Subcutaneous abdominal adipose tissue (tissue), 5 donors: ENCODE data around the gene FUCA1.
"Not testable (repeated sequence)": the region's sequence is repeated elsewhere in the genome, so short reads cannot be mapped to it uniquely, and the experiment has no call there.

Source experiments
- H3K27ac ChIP-seq: one replicate; pipeline ENCODE4 v1.7.0; 2013; ENCODE audit warnings: low read depth, mild to moderate bottlenecking, inconsistent platforms, low read length, moderate library complexity
- H3K27me3 ChIP-seq, 5 donors: one replicate each; pipeline ENCODE4 v1.7.0; 2013; ENCODE audit warnings: low read length in 5 of 5, inconsistent platforms in 1 of 5; ENCODE audit not compliant: control insufficient read depth in 5 of 5, insufficient read depth in 4 of 5
- H3K36me3 ChIP-seq, 5 donors: one replicate each; pipeline ENCODE4 v1.7.0; 2013; ENCODE audit warnings: low read length in 5 of 5; ENCODE audit not compliant: control insufficient read depth in 5 of 5, insufficient read depth in 5 of 5
- H3K4me1 ChIP-seq, 5 donors: one replicate each; pipeline ENCODE4 v1.7.0; 2013; ENCODE audit warnings: low read length in 5 of 5, mild to moderate bottlenecking in 3 of 5, moderate library complexity in 1 of 5; ENCODE audit not compliant: control insufficient read depth in 5 of 5, insufficient read depth in 5 of 5
- H3K4me3 ChIP-seq, 5 donors: one replicate each; pipeline ENCODE4 v1.7.0; 2013; ENCODE audit warnings: low read length in 5 of 5, low read depth in 1 of 5
- H3K9ac ChIP-seq, 5 donors: one replicate each; pipeline ENCODE4 v1.7.0; 2013; ENCODE audit warnings: low read length in 5 of 5, mild to moderate bottlenecking in 4 of 5, moderate library complexity in 3 of 5
- H3K9me3 ChIP-seq, 5 donors: one replicate each; pipeline ENCODE4 v1.7.0; 2013; ENCODE audit warnings: low read length in 5 of 5; ENCODE audit not compliant: control insufficient read depth in 5 of 5
- donor health status: healthy.
- donor health status: healthy.
- donor health status: healthy.
- donor health status: healthy.
- donor health status: healthy.

The FUCA1 gene

DNA sequence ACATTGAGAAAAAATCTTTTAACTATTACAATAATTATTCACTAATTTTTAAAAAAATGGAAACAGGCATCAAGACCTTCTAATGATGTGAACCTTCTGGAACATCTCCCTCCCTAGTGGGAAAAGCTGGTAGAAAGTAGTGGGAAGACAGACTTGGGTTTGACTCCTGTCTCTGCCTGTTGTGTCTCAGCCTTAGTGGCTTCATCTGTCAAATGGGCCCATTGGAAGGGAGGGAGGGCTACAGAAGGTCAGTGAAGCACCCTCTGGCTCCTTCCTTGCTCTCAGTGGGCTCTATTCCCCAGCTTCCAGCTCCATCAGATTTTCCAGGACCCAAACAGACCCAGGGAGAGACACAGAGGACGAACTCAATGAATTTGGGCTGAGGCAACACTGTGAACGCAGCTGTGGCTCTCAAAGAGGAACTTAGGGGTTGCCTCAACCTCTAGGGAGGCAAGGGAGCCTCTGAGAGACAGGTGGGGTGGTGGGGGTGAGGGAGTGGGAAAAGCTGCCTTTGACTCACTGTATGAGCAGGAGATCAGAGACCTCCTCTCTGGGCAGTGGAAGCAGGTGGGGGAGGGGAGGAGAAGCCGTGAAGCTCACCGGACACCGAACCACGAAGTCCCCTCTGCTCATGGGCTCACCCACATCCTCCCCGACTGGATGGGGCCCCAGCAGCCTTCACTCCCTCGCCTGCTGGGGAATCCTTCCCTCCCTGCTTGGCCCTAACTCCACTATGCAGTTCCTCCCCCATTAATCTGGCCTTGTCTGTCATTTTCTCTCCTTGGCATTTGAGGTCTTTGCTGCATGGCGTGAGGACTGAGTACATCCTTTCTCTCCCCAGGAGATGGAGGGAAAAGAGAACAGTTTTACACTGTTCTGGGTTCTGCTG is 40.6 kb upstream of the FUCA1 start:
- H3K9me3 ChIP-seq = no peaks in the 10 kb centered on the region
- H3K36me3 ChIP-seq = no peaks in the 10 kb centered on the region
- peaks cover 13 to 34% (median 18%) of the 10 kb centered on the region in 5 donors for H3K27me3 ChIP-seq
- H3K4me3 ChIP-seq = no peak overlapping the region
- H3K4me1 ChIP-seq = peaks cover 0 to 27% (median 6%) of the 10 kb centered on the region in 5 donors
- no peak overlapping the region for H3K9ac ChIP-seq
- H3K27ac ChIP-seq = no peak overlapping the region

DNA sequence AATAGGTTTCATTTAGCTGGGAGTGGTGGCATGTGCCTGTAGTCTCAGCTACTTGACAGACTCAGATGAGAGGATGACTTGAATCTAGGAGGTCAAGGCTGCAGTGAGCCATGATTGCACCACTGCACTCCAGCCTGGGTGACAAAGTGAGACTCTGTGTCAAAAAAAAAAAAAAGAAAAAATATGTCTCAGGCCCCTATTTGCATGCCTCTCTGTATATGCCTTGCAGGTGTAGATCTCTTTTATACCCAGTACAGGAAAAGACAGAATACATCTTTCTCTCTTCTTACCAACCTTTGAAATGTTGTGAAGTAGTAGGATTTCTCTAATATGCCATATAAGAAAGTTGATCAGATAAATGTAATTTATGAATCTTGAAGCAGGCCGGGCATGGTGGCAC is 38.6 kb upstream of the FUCA1 start:
- H3K4me3 ChIP-seq = no peak overlapping the region
- no peaks in the 10 kb centered on the region for H3K36me3 ChIP-seq
- H3K9ac ChIP-seq = no peak overlapping the region
- H3K27ac ChIP-seq = no peak overlapping the region
- H3K9me3 ChIP-seq = no peaks in the 10 kb centered on the region
- H3K4me1 ChIP-seq = peaks cover 0 to 32% (median 10%) of the 10 kb centered on the region in 5 donors
- H3K27me3 ChIP-seq = peaks cover 19 to 47% (median 22%) of the 10 kb centered on the region in 5 donors

DNA sequence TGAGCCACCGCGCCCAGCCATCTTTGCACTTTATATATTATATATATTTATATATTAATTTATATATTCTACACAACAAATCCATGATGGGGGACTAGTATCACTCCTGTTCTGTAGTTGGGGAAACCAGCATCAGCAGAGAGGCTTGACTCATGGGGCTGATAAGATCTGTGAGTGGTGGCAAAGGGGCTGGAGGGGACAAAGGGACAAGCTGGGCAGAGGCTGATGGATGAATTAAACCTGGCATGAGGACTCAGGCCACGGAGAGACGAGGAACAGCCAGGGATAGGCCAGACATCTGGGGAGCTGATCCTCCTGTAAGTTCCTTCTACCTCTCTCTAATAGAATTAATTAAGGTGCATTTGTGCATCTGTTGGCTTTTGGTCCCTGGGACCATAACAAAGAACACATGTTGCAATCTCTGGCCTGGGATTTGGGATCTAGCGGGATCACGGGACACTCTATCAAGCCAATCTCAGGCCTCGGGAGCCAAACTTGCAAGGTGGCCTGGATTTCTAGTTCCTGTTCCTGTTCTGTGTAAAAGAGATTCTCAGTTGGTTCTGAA is 37.5 kb upstream of the FUCA1 start:
- Histone ChIP-seq H3K9me3 (no peaks in the 10 kb centered on the region), H3K4me3 (no peak overlapping the region), H3K27ac (no peak overlapping the region), H3K4me1 (peaks cover 0 to 22% (median 10%) of the 10 kb centered on the region in 5 donors), H3K9ac (no peak overlapping the region), H3K36me3 (no peaks in the 10 kb centered on the region), H3K27me3 (peaks cover 19 to 42% (median 23%) of the 10 kb centered on the region in 5 donors)

DNA sequence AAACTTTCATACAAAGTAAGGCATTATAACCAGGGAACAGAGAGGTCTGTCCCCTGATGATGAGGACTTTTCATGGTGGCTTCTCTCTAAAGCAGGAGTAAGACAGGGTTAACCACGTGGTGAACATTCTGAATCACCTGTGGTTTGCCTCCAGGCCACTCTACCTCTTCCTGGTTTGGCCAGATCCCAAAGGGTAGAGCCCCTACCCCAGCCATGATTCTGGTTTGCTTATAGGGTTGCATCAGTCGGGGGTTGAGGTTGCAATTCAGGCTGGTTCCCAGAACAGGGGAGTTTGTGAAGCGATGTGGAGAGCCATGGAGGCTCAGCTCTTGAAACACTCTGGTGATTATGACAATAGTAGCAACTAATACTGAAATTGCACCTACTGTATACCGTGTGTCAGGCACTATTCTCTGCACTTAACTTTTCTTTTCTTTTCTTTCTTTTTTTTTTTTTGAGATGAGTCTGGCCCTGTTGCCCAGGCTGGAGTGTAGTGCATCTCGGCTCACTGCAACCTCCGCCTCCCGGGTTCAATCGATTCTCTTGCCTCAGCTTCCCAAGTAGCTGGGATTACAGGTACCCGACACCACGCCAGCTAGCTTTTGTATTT is 36.8 kb upstream of the FUCA1 start:
- Histone ChIP-seq H3K9ac (no peak overlapping the region), H3K9me3 (no peaks in the 10 kb centered on the region), H3K36me3 (no peaks in the 10 kb centered on the region), H3K27ac (no peak overlapping the region), H3K4me3 (no peak overlapping the region), H3K27me3 (peaks cover 19 to 42% (median 23%) of the 10 kb centered on the region in 5 donors), H3K4me1 (peaks cover 0 to 22% (median 10%) of the 10 kb centered on the region in 5 donors)

DNA sequence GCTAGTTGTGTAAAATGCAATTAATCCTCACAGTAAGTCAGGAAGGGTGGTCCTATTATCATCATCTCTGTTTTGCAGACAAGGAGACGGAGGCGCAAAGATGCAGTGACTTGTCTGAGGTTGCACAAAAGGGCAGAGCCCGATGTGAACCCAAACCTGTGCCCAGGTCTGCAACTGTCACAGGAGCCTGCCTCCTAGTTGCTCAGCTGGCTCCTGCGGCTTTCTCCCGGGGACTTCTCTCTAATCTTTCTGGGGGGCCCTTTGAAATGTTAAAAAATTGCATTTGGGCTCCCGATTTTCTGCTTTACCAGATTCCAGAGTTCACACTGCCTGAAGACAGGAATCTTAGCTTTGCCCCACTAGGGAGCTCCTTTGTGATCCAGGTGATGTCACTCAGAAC is 35.7 kb upstream of the FUCA1 start:
- Histone ChIP-seq H3K27me3 (peaks cover 9 to 32% (median 23%) of the 10 kb centered on the region in 5 donors), H3K4me3 (no peak overlapping the region), H3K27ac (no peak overlapping the region), H3K36me3 (no peaks in the 10 kb centered on the region), H3K9ac (no peak overlapping the region), H3K4me1 (peaks cover 0 to 14% (median 4%) of the 10 kb centered on the region in 5 donors), H3K9me3 (no peaks in the 10 kb centered on the region)

DNA sequence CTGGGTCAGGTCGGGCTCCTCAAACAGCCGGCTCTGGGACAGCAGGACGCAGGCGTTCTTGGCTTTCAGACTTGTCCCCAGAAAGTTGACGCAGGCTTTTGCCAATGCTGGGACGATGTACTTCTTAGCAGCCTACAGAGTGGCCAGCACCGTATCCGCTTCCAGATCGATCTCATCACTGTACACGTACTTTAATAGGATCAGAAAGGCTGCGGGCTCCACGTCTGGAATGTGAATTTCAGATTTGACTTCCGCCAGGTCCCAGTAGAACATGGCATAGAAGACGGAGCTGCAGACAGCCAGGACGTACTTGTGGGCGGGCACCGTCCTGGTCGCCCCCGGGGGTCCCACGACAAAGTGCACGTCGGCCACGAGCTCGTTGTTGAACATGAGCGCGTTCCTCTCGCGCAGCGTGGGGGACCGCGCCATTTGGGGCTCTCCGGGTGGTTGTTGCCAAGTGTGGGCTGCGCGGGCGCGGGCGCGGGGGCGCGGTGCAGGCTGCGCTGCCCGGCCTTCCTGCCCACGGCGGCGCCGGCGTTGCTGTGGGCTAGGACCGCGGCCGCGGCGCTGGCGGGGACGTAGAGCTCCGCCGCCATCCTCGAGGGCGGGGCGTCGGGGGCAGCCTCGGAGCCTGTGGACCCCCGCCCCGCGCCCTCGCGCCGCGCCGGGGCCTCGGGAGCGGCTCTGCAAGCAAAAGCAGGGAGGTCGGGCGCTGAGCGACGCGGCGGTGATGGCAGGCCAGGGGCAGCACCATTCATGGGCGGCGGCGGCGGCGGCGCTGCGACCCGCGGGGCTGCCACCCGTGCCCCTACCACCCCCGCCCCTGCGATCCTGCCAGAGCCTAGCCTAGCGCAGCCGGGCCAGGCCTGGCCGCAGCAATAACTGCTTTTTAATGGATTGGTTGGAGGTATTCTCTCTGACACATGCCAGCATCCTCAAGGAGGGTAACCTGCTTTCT is 34.5 kb upstream of the FUCA1 start:
- Histone ChIP-seq H3K4me3 (peak overlapping the region in 4 of 5 donors; percentile 17 to 51 (median 40)), H3K9me3 (no peaks in the 10 kb centered on the region), H3K36me3 (no peaks in the 10 kb centered on the region), H3K9ac (no peak overlapping the region), H3K27ac (no peak overlapping the region), H3K4me1 (peaks cover 0 to 10% (median 4%) of the 10 kb centered on the region in 5 donors), H3K27me3 (peaks cover 9 to 29% (median 20%) of the 10 kb centered on the region in 5 donors)

DNA sequence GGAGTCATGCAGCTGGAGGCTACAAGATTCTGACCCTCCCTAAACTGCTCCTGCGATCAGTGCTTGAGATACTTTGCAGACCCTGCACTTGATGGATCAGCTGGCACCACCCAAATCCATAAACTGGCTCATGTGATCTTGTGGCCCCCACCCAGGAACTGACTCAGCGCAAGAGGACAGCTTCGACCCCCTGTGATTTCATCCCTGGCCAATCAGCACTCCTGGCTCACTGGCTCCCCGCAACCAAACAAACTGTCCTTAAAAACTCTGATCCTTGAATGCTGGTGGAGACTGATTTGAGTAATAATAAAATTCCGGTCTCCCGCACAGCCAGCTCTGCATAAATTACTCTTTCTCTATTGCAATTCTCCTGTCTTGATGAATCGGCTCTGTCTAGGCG is 31.9 kb upstream of the FUCA1 start:
- not testable (repeated sequence) for H3K9me3 ChIP-seq, H3K9ac ChIP-seq, H3K4me3 ChIP-seq, H3K36me3 ChIP-seq, H3K27ac ChIP-seq
- H3K27me3 ChIP-seq = peaks cover 5 to 24% (median 17%) of the 10 kb centered on the region in 5 donors
- peaks cover 0 to 16% (median 8%) of the 10 kb centered on the region in 5 donors for H3K4me1 ChIP-seq

DNA sequence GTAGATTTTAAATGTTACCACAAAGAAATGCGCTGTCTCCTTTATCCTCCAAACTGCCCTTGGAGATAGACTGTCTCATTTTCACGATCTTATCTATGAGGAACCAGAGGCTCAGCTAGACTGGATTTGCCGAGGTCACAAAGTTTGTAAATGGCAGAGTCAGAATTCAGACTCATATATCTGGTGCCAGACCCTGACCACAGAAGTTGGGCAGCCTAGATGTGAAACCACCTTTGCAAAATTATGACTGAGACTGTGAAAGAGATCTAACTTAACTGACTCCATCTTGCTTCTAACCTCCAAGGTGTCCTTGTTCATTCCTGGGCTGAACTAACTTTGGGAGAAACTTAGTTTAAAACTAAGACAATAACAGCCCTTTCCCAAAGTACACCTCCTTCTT is 31.0 kb upstream of the FUCA1 start:
- H3K4me1 ChIP-seq = peaks cover 0 to 16% (median 8%) of the 10 kb centered on the region in 5 donors
- H3K9ac ChIP-seq = no peak overlapping the region
- H3K27me3 ChIP-seq = peaks cover 5 to 16% (median 10%) of the 10 kb centered on the region in 5 donors
- no peak overlapping the region for H3K4me3 ChIP-seq
- H3K36me3 ChIP-seq = no peaks in the 10 kb centered on the region
- no peaks in the 10 kb centered on the region for H3K9me3 ChIP-seq
- H3K27ac ChIP-seq = no peak overlapping the region

DNA sequence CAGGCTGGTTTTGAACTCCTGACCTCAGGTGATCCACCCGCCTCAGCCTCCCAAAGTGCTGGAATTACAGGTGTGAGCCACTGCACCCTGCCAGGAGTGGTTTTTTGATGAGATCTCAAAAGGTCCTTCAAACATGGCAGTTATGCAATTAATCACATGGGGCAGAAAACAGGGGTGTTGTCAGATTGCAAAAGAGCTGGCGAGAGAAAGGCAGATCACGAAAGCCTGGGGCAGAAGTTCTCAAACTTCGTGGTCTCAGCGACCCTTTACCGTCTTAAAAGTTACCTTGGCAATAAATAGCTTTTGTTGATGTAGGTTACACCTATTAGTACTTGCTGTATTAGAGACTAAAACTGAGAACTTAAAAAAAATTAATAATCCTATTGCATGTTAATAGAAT is 29.0 kb upstream of the FUCA1 start:
- H3K36me3 ChIP-seq = no peaks in the 10 kb centered on the region
- H3K4me3 ChIP-seq = no peak overlapping the region
- H3K27me3 ChIP-seq = peaks cover 0 to 4% (median 0%) of the 10 kb centered on the region in 5 donors
- no peak overlapping the region for H3K9ac ChIP-seq
- H3K4me1 ChIP-seq = peaks cover 0 to 5% (median 3%) of the 10 kb centered on the region in 5 donors
- H3K27ac ChIP-seq = no peak overlapping the region
- no peaks in the 10 kb centered on the region for H3K9me3 ChIP-seq
